GM23338 (cell line): Measurements from ENCODE around the gene DYNLT4. TPM values are rescaled to one million over a fixed set of nuclear protein-coding genes. Genes with fewer than 3 reads are reported as not detected.

Experiments used
- ATAC-seq: fragments of 200-7000 bp; cut with Tn5 transposase; 3 replicates; pipeline ENCODE4 v1.9.1; 2020
- DNase-seq: peaks from one replicate; pipeline ENCODE4 v3.0.0-alpha.2; 2015; ENCODE audit warnings: low spot score
- H2AFZ ChIP-seq: fragments of 200-600 bp; sonication (generic); 2 replicates; pipeline ENCODE4 v1.8.0; 2016; ENCODE audit warnings: antibody characterized with exemption, mild to moderate bottlenecking, moderate library complexity
- H3F3A ChIP-seq: fragments of 200-600 bp; sonication (generic); replicated peaks from 2 replicates; pipeline ENCODE4 v1.8.0; 2017; ENCODE audit warnings: antibody characterized with exemption, mixed run types, low read depth
- H3K27ac ChIP-seq: fragments of 200-600 bp; sonication (generic); 2 replicates; pipeline ENCODE4 v1.6.1; 2016; ENCODE audit warnings: low read depth
- H3K27me3 ChIP-seq: fragments of 200-600 bp; sonication (generic); 2 replicates; pipeline ENCODE4 v1.8.0; 2016; ENCODE audit warnings: mild to moderate bottlenecking, mixed run types, moderate library complexity; ENCODE audit not compliant: insufficient read depth
- H3K36me3 ChIP-seq: fragments of 200-600 bp; sonication (generic); 2 replicates; pipeline ENCODE4 v1.8.0; 2016; ENCODE audit warnings: mild to moderate bottlenecking; ENCODE audit not compliant: insufficient read depth
- H3K4me1 ChIP-seq: fragments of 200-600 bp; sonication (generic); 2 replicates; pipeline ENCODE4 v1.8.0; 2016; ENCODE audit warnings: mild to moderate bottlenecking, moderate library complexity; ENCODE audit not compliant: insufficient read depth
- H3K4me2 ChIP-seq: fragments of 200-600 bp; sonication (generic); 2 replicates; pipeline ENCODE4 v1.7.1; 2017; ENCODE audit warnings: mixed run types
- H3K4me3 ChIP-seq: fragments of 200-600 bp; sonication (generic); 2 replicates; pipeline ENCODE4 v1.6.1; 2016; ENCODE audit warnings: mixed run types
- H3K79me2 ChIP-seq: fragments of 200-600 bp; sonication (generic); replicated peaks from 2 replicates; pipeline ENCODE4 v1.8.0; 2017; ENCODE audit warnings: mild to moderate bottlenecking; ENCODE audit not compliant: insufficient read depth
- H3K9me2 ChIP-seq: fragments of 200-600 bp; sonication (generic); 2 replicates; pipeline ENCODE4 v1.8.0; 2017; ENCODE audit not compliant: insufficient read depth
- H4K20me1 ChIP-seq: fragments of 200-600 bp; sonication (generic); replicated peaks from 2 replicates; pipeline ENCODE4 v1.8.0; 2017; ENCODE audit warnings: mild to moderate bottlenecking; ENCODE audit not compliant: insufficient read depth
- H3K27ac Mint-ChIP-seq: 2 replicates; pipeline ENCODE4 v1.8.0; 2020; ENCODE audit warnings: inconsistent platforms, mild to moderate bottlenecking, moderate library complexity, mixed read lengths
- H3K27me3 Mint-ChIP-seq: 3 replicates; pipeline ENCODE4 v1.8.0; 2022; ENCODE audit warnings: low read depth, mild to moderate bottlenecking, moderate library complexity, mixed read lengths, inconsistent platforms; ENCODE audit not compliant: insufficient read depth, poor library complexity
- H3K36me3 Mint-ChIP-seq: 3 replicates; pipeline ENCODE4 v1.8.0; 2021; ENCODE audit warnings: low read depth, mild to moderate bottlenecking, inconsistent platforms, moderate library complexity, mixed read lengths
- H3K4me1 Mint-ChIP-seq: 3 replicates; pipeline ENCODE4 v1.8.0; 2020; ENCODE audit warnings: mild to moderate bottlenecking, inconsistent platforms, mixed read lengths
- H3K4me3 Mint-ChIP-seq: 3 replicates; pipeline ENCODE4 v1.8.0; 2021; ENCODE audit warnings: moderate library complexity, mild to moderate bottlenecking, inconsistent platforms, mixed read lengths
- H3K9me3 Mint-ChIP-seq: 3 replicates; pipeline ENCODE4 v1.8.0; 2020; ENCODE audit warnings: moderate library complexity, mild to moderate bottlenecking, inconsistent platforms, mixed read lengths
- CREB1 ChIP-seq: fragments of 250-450 bp; sonication (Bioruptor Pico); IDR thresholded peaks from 2 replicates; pipeline ENCODE4 v1.5.0; 2020; ENCODE audit warnings: low read depth, mild to moderate bottlenecking, moderate library complexity
- CTCF ChIP-seq, 2 experiments: fragments of 200-600 bp in 1 of 2; sonication (generic) in 1 of 2; conservative IDR thresholded peaks; 2 replicates each; pipeline versions ENCODE4 v1.5.1 to v1.6.1; 2016 to 2017; ENCODE audit warnings: antibody characterized with exemption in 2 of 2, low read depth in 2 of 2, mild to moderate bottlenecking in 2 of 2, moderate library complexity in 1 of 2
- EZH2 ChIP-seq: fragments of 200-600 bp; sonication (generic); IDR thresholded peaks from one replicate; pipeline ENCODE4 v1.8.0; 2017; ENCODE audit warnings: antibody characterized with exemption, mild to moderate bottlenecking, low read depth; ENCODE audit not compliant: unreplicated experiment
- EZH2phosphoT487 ChIP-seq: fragments of 200-600 bp; sonication (generic); IDR thresholded peaks from one replicate; pipeline ENCODE4 v1.8.1; 2018; ENCODE audit warnings: antibody characterized with exemption; ENCODE audit not compliant: unreplicated experiment
- JUNB ChIP-seq: IDR thresholded peaks from one replicate; pipeline ENCODE4 v1.6.1; 2016; ENCODE audit warnings: antibody characterized with exemption; ENCODE audit not compliant: unreplicated experiment
- NANOG ChIP-seq: IDR thresholded peaks from 2 replicates; pipeline ENCODE4 v1.6.1; 2016; ENCODE audit warnings: antibody characterized with exemption, borderline replicate concordance
- POLR2AphosphoS5 ChIP-seq: IDR thresholded peaks from 2 replicates; pipeline ENCODE4 v1.6.1; 2016; ENCODE audit warnings: antibody characterized with exemption, low read depth
- REST ChIP-seq: IDR thresholded peaks from one replicate; pipeline ENCODE4 v1.6.1; 2018; ENCODE audit warnings: antibody characterized with exemption; ENCODE audit not compliant: unreplicated experiment
- STAT1 ChIP-seq: IDR thresholded peaks from one replicate; pipeline ENCODE4 v1.6.1; 2016; ENCODE audit warnings: antibody characterized with exemption; ENCODE audit not compliant: unreplicated experiment
- ZNF114 ChIP-seq: fragments of 250-450 bp; sonication (Bioruptor Pico); IDR thresholded peaks from 2 replicates; pipeline ENCODE4 v1.5.0; 2020; ENCODE audit warnings: mild to moderate bottlenecking, moderate library complexity
- ZNF331 ChIP-seq: fragments of 250-450 bp; sonication (Bioruptor Pico); IDR thresholded peaks from 2 replicates; pipeline ENCODE4 v1.5.0; 2020; ENCODE audit warnings: low read depth, mild to moderate bottlenecking, moderate library complexity
- ZNF462 ChIP-seq: fragments of 250-450 bp; sonication (Bioruptor Pico); IDR thresholded peaks from 2 replicates; pipeline ENCODE4 v1.5.0; 2020; ENCODE audit warnings: mild to moderate bottlenecking, moderate library complexity
- polyA plus RNA-seq: library from polyadenylated mRNA; unstranded; fragments of >200 nt; fragmentation: Nextera tagmentation; extraction: Ambion mirVana; gene quantifications from 2 replicates; pipeline ENCODE4 v1.2.1, GENCODE V29; 2016
- total RNA-seq: library from RNA; depleted of rRNA; stranded (reverse); fragments of >200 nt; shearing (Covaris generic); gene quantifications from 2 replicates; pipeline ENCODE4 v1.2.3, GENCODE V29; 2014

The DYNLT4 gene
- total and polyA plus RNA-seq, 2 experiments from 2014 or later = 0.73 TPM; not detected in 1

GRCh38 chr1:44828841-44829440 is 21.8 kb upstream of the DYNLT4 start:
- no peak for TF ChIP-seq POLR2AphosphoS5
- no peak for TF ChIP-seq ZNF114 (CRISPR knock-in tag)
- TF ChIP-seq ZNF331 (CRISPR knock-in tag) = no peak
- no peak for TF ChIP-seq ZNF462 (CRISPR knock-in tag)
- TF ChIP-seq NANOG = no peak
- TF ChIP-seq CTCF (conservative IDR thresholded peaks at IDR 0.05; ENCODE audit: low read depth in 2 of 2) = no peak
- TF ChIP-seq REST = no peak
- no peak for TF ChIP-seq EZH2
- TF ChIP-seq JUNB = no peak
- TF ChIP-seq EZH2phosphoT487 = no peak
- no peak for TF ChIP-seq STAT1
- no peak for TF ChIP-seq CREB1 (CRISPR knock-in tag)
- no peaks in the 10 kb centered on the region for H3K9me3 Mint-ChIP-seq
- no peak overlapping the region for H3K27ac ChIP-seq

More at GRCh38 chr1:44828841-44829440, 21.8 kb upstream of the DYNLT4 start:
- Mint-ChIP-seq H3K4me1 (peaks cover 19% of the 10 kb centered on the region), H3K27me3 (peaks cover 6% of the 10 kb centered on the region), H3K36me3 (no peaks in the 10 kb centered on the region), H3K27ac (no peak overlapping the region), H3K4me3 (no peak overlapping the region)
- H3K36me3 ChIP-seq = no peaks in the 10 kb centered on the region
- no peaks in the 10 kb centered on the region for H4K20me1 ChIP-seq
- ATAC-seq (no peak), DNase-seq (no peak)
- H3K4me1 ChIP-seq = no peaks in the 10 kb centered on the region
- H3K4me3 ChIP-seq = no peak overlapping the region
- no peaks in the 10 kb centered on the region for H3F3A ChIP-seq
- H3K9me2 ChIP-seq = no peaks in the 10 kb centered on the region
- H3K79me2 ChIP-seq = no peaks in the 10 kb centered on the region
- no peaks in the 10 kb centered on the region for H3K27me3 ChIP-seq
- H2AFZ ChIP-seq = no peak overlapping the region
- no peak overlapping the region for H3K4me2 ChIP-seq
